IMR-90 (cell line): Measurements from ENCODE around the gene MIEF1. TPM values are rescaled to one million over a fixed set of nuclear protein-coding genes. Genes with fewer than 3 reads are reported as not detected.

Experiments used
- ATAC-seq: fragments of 200-7000 bp; cut with Tn5 transposase; 2 replicates; pipeline ENCODE4 v1.9.1; 2020; ENCODE audit warnings: low read depth, mild to moderate bottlenecking, moderate library complexity
- BruUV-seq: library from RNA; stranded (reverse); fragments of 400-500 nt; replicated peaks from 2 replicates; lab custom pipeline; 2021; lab: Mats Ljungman, UMichigan
- CTCF ChIA-PET: fragments of 300-600 bp; formaldehyde crosslinking; extraction: SDS; loops from one replicate; lab custom pipeline; 2021; ENCODE audit warnings: antibody characterized with exemption; lab: Yijun Ruan, JAX
- POLR2A ChIA-PET: fragments of 300-600 bp; sonication (Branson Sonifier 250); formaldehyde crosslinking; loops from one replicate; lab custom pipeline; 2022; ENCODE audit warnings: antibody characterized with exemption; ENCODE audit not compliant: unreplicated experiment; lab: Charles Lee
- DNase-seq: peaks from one replicate; pipeline ENCODE4 v3.0.0; 2013
- H2AFZ ChIP-seq: replicated peaks from 2 replicates; pipeline ENCODE3; 2013; ENCODE audit warnings: low read length, mild to moderate bottlenecking; ENCODE audit not compliant: poor library complexity
- H2AK5ac ChIP-seq: 2 replicates; pipeline ENCODE4 v1.6.1; 2013; ENCODE audit warnings: low read depth, low read length, inconsistent platforms
- H2AK9ac ChIP-seq: replicated peaks from 2 replicates; pipeline ENCODE3; 2013; ENCODE audit warnings: mild to moderate bottlenecking, low read depth, low read length, moderate library complexity; ENCODE audit not compliant: poor library complexity
- H2BK120ac ChIP-seq: 2 replicates; pipeline ENCODE4 v1.6.1; 2013; ENCODE audit warnings: low read depth, low read length, inconsistent platforms
- H2BK15ac ChIP-seq: 3 replicates; pipeline ENCODE4 v1.6.1; 2013; ENCODE audit warnings: low read depth, low read length, inconsistent platforms
- H2BK20ac ChIP-seq: 2 replicates; pipeline ENCODE4 v1.6.1; 2013; ENCODE audit warnings: low read depth, mild to moderate bottlenecking, inconsistent platforms, low read length, moderate library complexity
- H2BK5ac ChIP-seq: 2 replicates; pipeline ENCODE4 v1.6.1; 2013; ENCODE audit warnings: mild to moderate bottlenecking, low read depth, low read length, inconsistent platforms; ENCODE audit not compliant: poor library complexity, severe bottlenecking
- H3K14ac ChIP-seq: replicated peaks from 2 replicates; pipeline ENCODE4 v1.6.1; 2013; ENCODE audit warnings: low read depth, low read length, inconsistent platforms
- H3K18ac ChIP-seq: 2 replicates; pipeline ENCODE4 v1.6.1; 2013; ENCODE audit warnings: low read depth, low read length, control low read depth
- H3K23ac ChIP-seq: 2 replicates; pipeline ENCODE4 v1.6.1; 2013; ENCODE audit warnings: low read depth, low read length, inconsistent platforms
- H3K27ac ChIP-seq: 2 replicates; pipeline ENCODE4 v1.5.1; 2013; ENCODE audit warnings: mild to moderate bottlenecking, control low read depth, low read length; ENCODE audit not compliant: insufficient read depth
- H3K27me3 ChIP-seq: 2 replicates; pipeline ENCODE4 v1.6.1; 2013; ENCODE audit warnings: low read length; ENCODE audit not compliant: control insufficient read depth, insufficient read depth
- H3K36me3 ChIP-seq: 2 replicates; pipeline ENCODE4 v1.6.1; 2013; ENCODE audit warnings: low read length, mixed read lengths; ENCODE audit not compliant: control insufficient read depth, insufficient read depth
- H3K4ac ChIP-seq: 2 replicates; pipeline ENCODE4 v1.6.1; 2013; ENCODE audit warnings: low read depth, low read length, inconsistent platforms
- H3K4me1 ChIP-seq: 2 replicates; pipeline ENCODE4 v1.6.1; 2013; ENCODE audit warnings: low read length, mixed read lengths; ENCODE audit not compliant: control insufficient read depth, insufficient read depth
- H3K4me2 ChIP-seq: 2 replicates; pipeline ENCODE4 v1.6.1; 2013; ENCODE audit warnings: low read depth, mild to moderate bottlenecking, control low read depth, low read length, moderate library complexity
- H3K4me3 ChIP-seq: 2 replicates; pipeline ENCODE4 v1.5.1; 2013; ENCODE audit warnings: low read depth, mild to moderate bottlenecking, control low read depth, low read length, moderate library complexity; ENCODE audit not compliant: insufficient read depth
- H3K56ac ChIP-seq: 2 replicates; pipeline ENCODE4 v1.6.1; 2013; ENCODE audit warnings: low read length, inconsistent platforms; ENCODE audit not compliant: insufficient read depth; ENCODE audit errors: extremely low read depth
- H3K79me1 ChIP-seq, 2 experiments: 2 replicates each; pipeline ENCODE4 v1.6.1; 2013; ENCODE audit warnings: low read length in 2 of 2, inconsistent platforms in 1 of 2, low read depth in 1 of 2
- H3K9ac ChIP-seq: 2 replicates; pipeline ENCODE4 v1.6.1; 2013; ENCODE audit warnings: low read depth, low read length, control low read depth
- H3K9me1 ChIP-seq: 2 replicates; pipeline ENCODE4 v1.6.1; 2013; ENCODE audit warnings: low read length, inconsistent platforms; ENCODE audit not compliant: insufficient read depth
- H3K9me3 ChIP-seq: 2 replicates; pipeline ENCODE4 v1.6.1; 2013; ENCODE audit warnings: low read length; ENCODE audit not compliant: control insufficient read depth, insufficient read depth
- H4K20me1 ChIP-seq: 2 replicates; pipeline ENCODE4 v1.6.1; 2013; ENCODE audit warnings: low read length, inconsistent platforms; ENCODE audit not compliant: insufficient read depth
- H4K5ac ChIP-seq: 2 replicates; pipeline ENCODE4 v1.6.1; 2013; ENCODE audit warnings: mild to moderate bottlenecking, low read depth, low read length, control low read depth
- H4K8ac ChIP-seq, 2 experiments: 2 replicates each; pipeline ENCODE4 v1.6.1; 2013; ENCODE audit warnings: low read depth in 2 of 2, low read length in 2 of 2, control low read depth in 1 of 2, inconsistent platforms in 1 of 2
- H4K91ac ChIP-seq: 2 replicates; pipeline ENCODE4 v1.6.1; 2013; ENCODE audit warnings: low read depth, low read length, inconsistent platforms; ENCODE audit not compliant: insufficient read depth
- BHLHE40 ChIP-seq: fragments of 150-350 bp; IDR thresholded peaks from 2 replicates; pipeline ENCODE4 v1.6.1; 2016; ENCODE audit warnings: mild to moderate bottlenecking, low read depth, low read length
- CEBPB ChIP-seq: IDR thresholded peaks from 2 replicates; pipeline ENCODE4 v1.6.1; 2012; ENCODE audit warnings: low read depth, low read length, improper control_type of control experiment
- CHD1 ChIP-seq: IDR thresholded peaks from 2 replicates; pipeline ENCODE4 v1.6.1; 2012; ENCODE audit warnings: low read depth, low read length, improper control_type of control experiment
- FOS ChIP-seq: fragments of 150-350 bp; IDR thresholded peaks from 2 replicates; pipeline ENCODE4 v1.6.1; 2016; ENCODE audit warnings: low read depth, low read length
- MAFK ChIP-seq: IDR thresholded peaks from 2 replicates; pipeline ENCODE4 v1.6.1; 2012; ENCODE audit warnings: low read depth, low read length, improper control_type of control experiment
- MAZ ChIP-seq: IDR thresholded peaks from 2 replicates; pipeline ENCODE4 v1.6.1; 2012; ENCODE audit warnings: low read depth, mild to moderate bottlenecking, low read length, improper control_type of control experiment, moderate library complexity, borderline replicate concordance
- MXI1 ChIP-seq: IDR thresholded peaks from 2 replicates; pipeline ENCODE4 v1.6.1; 2012; ENCODE audit warnings: low read depth, mild to moderate bottlenecking, low read length, moderate library complexity, borderline replicate concordance
- NFE2L2 ChIP-seq: fragments of 150-350 bp; IDR thresholded peaks from 2 replicates; pipeline ENCODE4 v1.6.1; 2016; ENCODE audit warnings: low read depth, mild to moderate bottlenecking, low read length
- POLR2A ChIP-seq: IDR thresholded peaks from 2 replicates; pipeline ENCODE4 v1.6.1; 2012; ENCODE audit warnings: mild to moderate bottlenecking, low read depth, low read length
- RAD21 ChIP-seq: IDR thresholded peaks from 2 replicates; pipeline ENCODE4 v1.6.1; 2012; ENCODE audit warnings: low read length, improper control_type of control experiment
- RCOR1 ChIP-seq: IDR thresholded peaks from 2 replicates; pipeline ENCODE4 v1.6.1; 2012; ENCODE audit warnings: mild to moderate bottlenecking, low read length, improper control_type of control experiment; ENCODE audit not compliant: insufficient replicate concordance
- RFX5 ChIP-seq: IDR thresholded peaks from 2 replicates; pipeline ENCODE4 v1.8.0; 2012; ENCODE audit warnings: low read depth, mild to moderate bottlenecking, low read length, moderate library complexity
- SMC3 ChIP-seq: fragments of 150-350 bp; IDR thresholded peaks from 2 replicates; pipeline ENCODE4 v1.6.1; 2016; ENCODE audit warnings: low read depth, mild to moderate bottlenecking, antibody characterized with exemption, low read length, moderate library complexity
- WGBS, 2 experiments: methylation state at CpG; one replicate each; pipeline versions ENCODE4 v1.1.5 to v1.1.7; 2013; ENCODE audit warnings: missing lambda C conversion rate in 2 of 2; ENCODE audit not compliant: insufficient read length in 1 of 2; ENCODE audit errors: extremely low coverage in 2 of 2; 5-methylcytosine and 5-hydroxymethylcytosine counted together
- dilution Hi-C: fragments of 300-500 bp; cut with HindIII; formaldehyde crosslinking; loops from one replicate; pipeline ENCODE4 v1.14.3; 2018; ENCODE audit warnings: low sequenced_read_pairs; ENCODE audit not compliant: unreplicated experiment
- in situ Hi-C: fragments of 300-500 bp; cut with MboI; formaldehyde crosslinking; loops from 3 replicates; pipeline ENCODE4 v1.14.3; 2019; ENCODE audit warnings: low sequenced_read_pairs, inconsistent platforms, mixed read lengths
- intact Hi-C: fragments of 100-400 bp; cut with micrococcal nuclease; formaldehyde crosslinking; loops from 2 replicates; pipeline ENCODE4 v1.10.0; 2022
- polyA plus RNA-seq, 3 experiments: library from polyadenylated mRNA; depleted of rRNA; stranded (reverse); fragments of >200 nt; gene quantifications; 2 replicates each; pipeline ENCODE4 v1.2.3, GENCODE V29; 2012; ENCODE audit warnings: low replicate concordance in 1 of 3
- total RNA-seq: library from RNA; depleted of rRNA; stranded (reverse); fragments of >200 nt; gene quantifications from 2 replicates; pipeline ENCODE4 v1.2.3, GENCODE V29; 2012
- TF ChIP-seq, protein P1 (sequence below): fragments of 150-350 bp; IDR thresholded peaks from 2 replicates; pipeline ENCODE4 v1.6.1; 2017; ENCODE audit warnings: mild to moderate bottlenecking, antibody characterized with exemption, low read length, low read depth
- TF ChIP-seq, protein P2 (sequence below): fragments of 150-350 bp; IDR thresholded peaks from 2 replicates; pipeline ENCODE4 v1.6.1; 2016; ENCODE audit warnings: low read depth, mild to moderate bottlenecking, low read length, moderate library complexity, borderline replicate concordance
- TF ChIP-seq, protein P3 (sequence below): conservative IDR thresholded peaks from 2 replicates; pipeline ENCODE4 v1.5.1; 2012; ENCODE audit warnings: mild to moderate bottlenecking, low read depth, low read length, improper control_type of control experiment

Gene MIEF1
- total and polyA plus RNA-seq, 2 of the 4 experiments (the other 2 are of a cell fraction), result 9.7 to 16.9 TPM

DNA sequence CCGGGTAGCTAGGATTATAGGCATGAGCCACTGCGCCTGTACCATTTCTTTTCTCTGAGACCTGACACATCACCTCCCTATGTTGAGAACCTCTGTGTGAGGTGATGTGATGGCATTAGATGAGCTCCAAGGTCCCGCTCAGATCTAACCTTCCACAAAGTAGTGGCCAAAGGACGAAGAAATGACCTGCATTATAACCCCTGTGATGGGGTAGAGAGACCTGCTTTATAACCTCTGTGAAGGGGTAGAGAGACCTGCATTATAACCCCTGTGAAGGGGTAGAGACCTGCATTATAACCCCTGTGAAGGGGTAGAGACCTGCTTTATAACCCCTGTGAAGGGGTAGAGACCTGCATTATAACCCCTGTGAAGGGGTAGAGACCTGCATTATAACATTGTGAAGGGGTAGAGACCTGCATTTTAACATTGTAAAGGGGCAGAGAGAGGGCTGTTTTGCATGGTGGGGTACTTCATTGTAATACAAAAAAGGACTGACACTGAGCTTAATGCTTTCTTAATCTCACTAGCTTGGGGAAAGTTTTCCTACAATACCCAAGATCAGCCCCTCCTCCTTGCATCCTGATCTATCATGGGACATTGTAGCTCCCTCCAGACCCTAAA, 8.5 kb downstream of the MIEF1 start:
- Histone ChIP-seq H4K5ac (no peak overlapping the region), H4K91ac (no peak overlapping the region), H2BK20ac (no peak overlapping the region), H3K27ac (no peak overlapping the region), H2BK120ac (no peak overlapping the region), H3K4ac (no peak overlapping the region), H3K23ac (no peak overlapping the region), H3K18ac (no peak overlapping the region), H3K27me3 (no peaks in the 10 kb centered on the region), H3K9me3 (no peaks in the 10 kb centered on the region), H3K4me2 (no peak overlapping the region), H3K9ac (no peak overlapping the region), H3K4me1 (no peaks in the 10 kb centered on the region), H2BK15ac (no peak overlapping the region), H4K8ac (no peak overlapping the region), H3K4me3 (no peak overlapping the region), H2AK5ac (no peak overlapping the region), H2BK5ac (no peak overlapping the region), H3K56ac (no peak overlapping the region), H2AK9ac (no peak overlapping the region), H3K36me3 (peaks cover 66% of the 10 kb centered on the region), H2AFZ (no peak overlapping the region), H4K20me1 (peaks cover 40% of the 10 kb centered on the region), H3K79me1 (peaks cover 41 to 66% of the 10 kb centered on the region in 2 experiments), H3K14ac (no peak overlapping the region), H3K9me1 (no peaks in the 10 kb centered on the region)
- no peak for DNase-seq
- dilution Hi-C loops (no loop called here), in situ Hi-C loops (loop anchor here (5.0 to 10.0 kb wide), 2 partner anchors 106 to 343 kb away; no protein-coding TSS in a partner anchor), intact Hi-C loops (no loop called here)
- no peak for ATAC-seq
- ChIA-PET POLR2A (no interaction called here), CTCF (no interaction called here)
- WGBS, 2 experiments, result no CpG with 5 or more reads among the region's 4 CpGs
- TF ChIP-seq FOS (no peak), RCOR1 (no peak), BHLHE40 (no peak), RFX5 (no peak), RAD21 (no peak), SMC3 (no peak), MAFK (no peak), CHD1 (no peak), NFE2L2 (no peak), MXI1 (no peak), MAZ (no peak), POLR2A (no peak), CEBPB (no peak)
- TF ChIP-seq, protein P1, sequence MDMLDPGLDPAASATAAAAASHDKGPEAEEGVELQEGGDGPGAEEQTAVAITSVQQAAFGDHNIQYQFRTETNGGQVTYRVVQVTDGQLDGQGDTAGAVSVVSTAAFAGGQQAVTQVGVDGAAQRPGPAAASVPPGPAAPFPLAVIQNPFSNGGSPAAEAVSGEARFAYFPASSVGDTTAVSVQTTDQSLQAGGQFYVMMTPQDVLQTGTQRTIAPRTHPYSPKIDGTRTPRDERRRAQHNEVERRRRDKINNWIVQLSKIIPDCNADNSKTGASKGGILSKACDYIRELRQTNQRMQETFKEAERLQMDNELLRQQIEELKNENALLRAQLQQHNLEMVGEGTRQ, result no peak
- TF ChIP-seq, protein P2, sequence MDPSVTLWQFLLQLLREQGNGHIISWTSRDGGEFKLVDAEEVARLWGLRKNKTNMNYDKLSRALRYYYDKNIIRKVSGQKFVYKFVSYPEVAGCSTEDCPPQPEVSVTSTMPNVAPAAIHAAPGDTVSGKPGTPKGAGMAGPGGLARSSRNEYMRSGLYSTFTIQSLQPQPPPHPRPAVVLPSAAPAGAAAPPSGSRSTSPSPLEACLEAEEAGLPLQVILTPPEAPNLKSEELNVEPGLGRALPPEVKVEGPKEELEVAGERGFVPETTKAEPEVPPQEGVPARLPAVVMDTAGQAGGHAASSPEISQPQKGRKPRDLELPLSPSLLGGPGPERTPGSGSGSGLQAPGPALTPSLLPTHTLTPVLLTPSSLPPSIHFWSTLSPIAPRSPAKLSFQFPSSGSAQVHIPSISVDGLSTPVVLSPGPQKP, result no peak
- TF ChIP-seq, protein P3, sequence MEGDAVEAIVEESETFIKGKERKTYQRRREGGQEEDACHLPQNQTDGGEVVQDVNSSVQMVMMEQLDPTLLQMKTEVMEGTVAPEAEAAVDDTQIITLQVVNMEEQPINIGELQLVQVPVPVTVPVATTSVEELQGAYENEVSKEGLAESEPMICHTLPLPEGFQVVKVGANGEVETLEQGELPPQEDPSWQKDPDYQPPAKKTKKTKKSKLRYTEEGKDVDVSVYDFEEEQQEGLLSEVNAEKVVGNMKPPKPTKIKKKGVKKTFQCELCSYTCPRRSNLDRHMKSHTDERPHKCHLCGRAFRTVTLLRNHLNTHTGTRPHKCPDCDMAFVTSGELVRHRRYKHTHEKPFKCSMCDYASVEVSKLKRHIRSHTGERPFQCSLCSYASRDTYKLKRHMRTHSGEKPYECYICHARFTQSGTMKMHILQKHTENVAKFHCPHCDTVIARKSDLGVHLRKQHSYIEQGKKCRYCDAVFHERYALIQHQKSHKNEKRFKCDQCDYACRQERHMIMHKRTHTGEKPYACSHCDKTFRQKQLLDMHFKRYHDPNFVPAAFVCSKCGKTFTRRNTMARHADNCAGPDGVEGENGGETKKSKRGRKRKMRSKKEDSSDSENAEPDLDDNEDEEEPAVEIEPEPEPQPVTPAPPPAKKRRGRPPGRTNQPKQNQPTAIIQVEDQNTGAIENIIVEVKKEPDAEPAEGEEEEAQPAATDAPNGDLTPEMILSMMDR, result no peak
- BruUV-seq, result no TSS peak
